Suppressor macrophage treated with lipopolysaccharide for 1 hour (primary cell): Measurements from ENCODE around the gene GAS5.
"Not testable (repeated sequence)": the region's sequence is repeated elsewhere in the genome, so short reads cannot be mapped to it uniquely, and the experiment has no call there.

ENCODE experiments used
- DNase-seq, 3 donors: peaks; one replicate each; pipeline ENCODE4 v3.0.0-alpha.2; 2020 to 2022

The GAS5 gene

DNA sequence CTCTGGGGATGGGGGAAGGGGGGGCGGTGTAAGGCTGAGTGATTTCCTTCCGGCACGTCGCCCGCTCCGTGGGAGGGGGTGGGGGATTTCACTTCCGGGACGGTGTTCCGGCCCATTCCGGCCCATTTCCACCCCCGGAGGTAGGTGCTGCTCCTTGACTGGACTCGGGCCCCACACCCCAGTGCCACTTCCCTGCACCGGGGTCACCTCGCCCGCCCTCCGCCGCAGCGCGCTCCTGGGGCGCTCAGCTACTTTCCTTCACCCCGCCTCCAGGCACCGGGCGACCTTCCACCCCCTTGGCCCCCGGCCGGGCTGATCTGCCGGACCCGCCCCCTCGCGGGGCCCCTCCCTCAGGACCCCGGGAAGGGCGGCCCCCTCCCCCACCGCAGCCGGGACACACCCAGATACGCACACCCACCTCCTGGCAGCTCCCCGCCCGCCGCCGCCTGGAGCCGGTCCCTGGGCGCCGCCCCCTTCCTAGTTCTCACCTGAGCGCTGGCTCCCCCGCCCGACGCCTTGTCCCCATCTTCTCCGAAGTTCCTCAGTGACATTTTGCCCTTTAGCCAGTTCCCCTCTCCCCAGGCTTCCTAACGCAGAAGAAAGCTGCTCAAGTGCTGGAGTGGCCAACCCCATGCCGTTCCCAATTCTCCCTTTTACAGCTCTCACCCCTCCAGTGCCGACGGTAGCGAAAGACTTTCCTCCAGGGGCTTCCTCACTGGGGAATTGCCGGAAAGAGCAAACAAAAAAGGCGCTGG, 654 bp upstream of the GAS5 start, which contains the start of gene ZBTB37:
TSS of gene ZBTB37 (plus strand) at position 115 of the 755 bp plus-strand sequence. CDS start 1,846 bp downstream, outside the sequence.
- DNase-seq, result peak; percentile 63 to 84 (median 65)

DNA sequence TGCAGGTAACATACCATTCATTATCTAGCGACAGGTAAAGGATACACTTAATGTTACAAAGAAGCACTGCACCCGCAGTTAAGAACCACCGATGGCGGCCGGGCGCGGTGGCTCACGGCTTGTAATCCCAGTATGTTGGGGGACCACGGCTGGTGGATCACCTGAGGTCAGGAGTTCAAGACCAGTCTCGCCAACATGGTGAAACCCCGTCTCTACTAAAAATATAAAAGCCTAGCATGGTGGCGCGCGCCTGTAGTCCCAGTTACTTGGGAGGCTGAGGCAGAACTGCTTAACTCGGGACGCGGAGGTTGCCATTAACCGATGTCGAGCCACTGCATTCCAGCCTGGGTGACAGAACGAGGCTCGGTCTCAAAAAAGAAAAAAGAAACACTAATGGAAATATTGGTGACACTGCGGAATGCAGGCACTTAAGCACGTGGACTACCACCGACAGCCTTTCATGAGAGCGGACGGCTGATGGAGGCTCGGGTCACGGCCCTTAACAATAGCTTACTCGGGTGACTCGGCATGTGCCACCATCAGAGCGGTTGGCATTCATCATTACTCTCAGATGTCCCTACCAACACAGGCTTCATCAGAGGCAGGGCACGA, 542 bp downstream of the GAS5 start:
- DNase-seq, result no peak

- DNase-seq, result no peak
Measured at GRCh38 chr1:173866413-173867115, 1.2 kb downstream of the GAS5 start.

GRCh38 chr1:173865468-173866164, 2.2 kb downstream of the GAS5 start:
- DNase-seq, result no peak

DNA sequence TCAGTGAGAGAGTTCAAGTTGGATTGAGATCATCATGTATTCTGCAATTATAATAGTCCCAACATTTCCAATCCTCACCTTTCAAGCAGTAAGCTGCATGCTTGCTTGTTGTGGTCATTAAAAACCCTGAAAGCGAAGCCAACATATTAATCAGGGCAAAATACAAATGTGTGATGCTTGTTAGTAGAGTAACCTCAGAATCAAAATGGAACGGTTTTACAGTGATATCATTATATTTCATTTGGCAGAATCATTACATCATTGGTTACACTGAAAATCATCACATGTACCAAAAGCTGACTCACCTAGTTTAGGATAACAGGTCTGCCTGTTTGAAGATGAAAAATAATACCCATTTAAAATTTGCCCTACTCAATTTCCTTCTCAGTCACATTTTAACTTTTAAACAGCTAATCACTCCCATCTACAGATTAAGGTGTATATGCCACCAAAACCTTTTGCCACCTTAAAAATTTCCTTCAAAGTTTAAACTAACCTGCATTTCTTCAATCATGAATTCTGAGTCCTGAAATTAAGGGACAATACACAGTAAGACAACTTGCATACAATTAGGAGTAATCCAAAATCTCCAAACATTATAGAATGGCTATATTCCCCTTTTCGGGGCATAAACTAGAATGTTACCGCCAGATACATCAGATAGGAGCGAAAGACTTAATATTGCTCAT, 3.5 kb downstream of the GAS5 start:
- DNase-seq, result no peak

- no peak for DNase-seq
Measured at GRCh38 chr1:173863224-173864161, 4.3 kb downstream of the GAS5 start.

GRCh38 chr1:173862769-173863223, 5.0 kb downstream of the GAS5 start:
- DNase-seq, result peak in 1 of 3 donors; percentile 24

DNA sequence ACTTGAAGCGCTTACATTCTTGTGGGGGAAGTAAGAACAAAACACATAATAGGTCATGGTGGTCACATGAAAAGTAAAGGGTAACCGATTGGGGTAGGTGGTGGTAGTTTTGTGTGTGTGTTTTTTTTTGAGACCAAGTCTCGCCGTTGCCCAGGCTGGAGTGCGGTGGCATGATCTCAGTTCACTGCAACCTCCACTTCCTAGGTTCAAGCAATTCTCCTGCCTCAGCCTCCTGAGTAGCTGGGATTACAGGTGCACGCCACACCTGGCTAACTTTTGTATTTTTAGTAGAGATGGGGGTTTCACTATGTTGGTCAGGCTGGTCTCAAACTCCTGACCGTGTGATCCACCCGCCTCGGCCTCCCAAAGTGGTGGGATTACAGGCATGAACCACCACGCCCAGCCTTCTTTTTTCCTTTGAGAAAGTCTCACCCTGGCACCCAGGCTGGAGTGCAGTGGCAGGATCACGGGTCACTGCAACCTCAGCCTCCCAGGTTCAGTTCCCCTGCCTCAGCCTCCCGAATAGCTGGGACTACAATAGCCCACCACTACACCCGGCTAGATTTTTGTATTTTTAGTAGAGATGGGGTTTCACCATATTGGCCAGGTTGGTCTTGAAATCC, 5.5 kb downstream of the GAS5 start:
- DNase-seq, result not testable (repeated sequence)

DNA sequence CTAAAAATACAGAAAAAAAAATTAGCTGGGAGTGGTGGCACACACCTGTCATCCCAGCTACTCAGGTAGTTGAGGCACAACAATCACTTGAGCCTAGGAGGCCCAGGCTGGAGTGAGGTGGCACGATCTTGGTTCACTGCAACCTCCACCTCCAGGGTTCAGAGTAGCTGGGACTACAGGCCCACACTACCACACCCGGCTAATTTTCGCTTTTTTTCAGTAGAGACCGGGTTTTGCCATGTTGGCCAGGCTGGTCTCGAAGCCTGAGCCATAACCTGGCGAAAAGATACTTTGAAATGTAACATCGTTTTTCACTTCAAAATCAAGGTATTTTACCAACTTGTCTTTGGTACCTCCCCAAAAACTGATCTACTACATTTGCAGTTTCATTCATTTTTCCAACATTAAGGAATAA, 6.1 kb downstream of the GAS5 start:
- no peak for DNase-seq

- no peak for DNase-seq
Measured at GRCh38 chr1:173860065-173860464, 7.7 kb downstream of the GAS5 start.

DNA sequence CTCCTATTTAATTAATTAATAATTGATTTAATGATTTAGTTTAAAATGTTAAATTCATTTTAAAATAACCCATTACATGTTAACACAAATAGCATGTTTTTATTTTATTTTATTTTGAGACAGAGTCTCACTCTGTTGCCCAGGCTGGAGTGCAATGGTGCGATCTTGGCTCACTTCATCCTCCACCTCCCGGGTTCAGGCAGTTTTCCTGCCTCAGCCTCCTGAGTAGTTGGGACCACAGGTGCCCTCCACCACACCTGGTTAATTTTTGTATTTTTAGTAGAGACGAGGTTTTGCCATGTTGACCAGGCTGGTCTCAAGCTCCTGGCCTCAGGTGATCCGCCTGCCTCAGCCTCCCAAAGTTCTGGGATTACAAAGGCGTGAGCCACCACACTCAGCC, 8.2 kb downstream of the GAS5 start:
- not testable (repeated sequence) for DNase-seq

GRCh38 chr1:173857363-173857917, 10.3 kb downstream of the GAS5 start:
- DNase-seq, result no peak

DNA sequence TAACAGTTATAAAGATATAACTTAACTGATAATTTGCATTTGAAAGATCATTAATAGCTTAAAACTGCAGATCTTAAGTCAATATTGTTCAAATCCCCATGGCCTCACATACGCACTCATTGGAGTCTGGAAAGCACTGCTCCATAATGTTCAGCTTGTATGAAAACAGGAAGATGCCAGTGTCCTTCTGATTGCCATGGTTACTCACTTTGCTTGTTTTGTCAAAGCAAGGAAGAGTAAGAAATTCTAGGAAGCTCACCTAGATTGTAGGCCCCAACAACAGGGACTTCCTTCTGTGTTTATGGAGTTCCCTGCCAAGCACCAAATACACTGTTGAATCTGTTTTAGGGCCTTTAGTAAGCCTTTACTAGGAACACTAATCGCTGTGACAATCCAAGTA, 10.9 kb downstream of the GAS5 start:
- no peak for DNase-seq

- DNase-seq, result no peak
Measured at GRCh38 chr1:173856014-173856413, 11.8 kb downstream of the GAS5 start.

- no peak for DNase-seq
Measured at GRCh38 chr1:173853074-173853473, 14.7 kb downstream of the GAS5 start.

DNA sequence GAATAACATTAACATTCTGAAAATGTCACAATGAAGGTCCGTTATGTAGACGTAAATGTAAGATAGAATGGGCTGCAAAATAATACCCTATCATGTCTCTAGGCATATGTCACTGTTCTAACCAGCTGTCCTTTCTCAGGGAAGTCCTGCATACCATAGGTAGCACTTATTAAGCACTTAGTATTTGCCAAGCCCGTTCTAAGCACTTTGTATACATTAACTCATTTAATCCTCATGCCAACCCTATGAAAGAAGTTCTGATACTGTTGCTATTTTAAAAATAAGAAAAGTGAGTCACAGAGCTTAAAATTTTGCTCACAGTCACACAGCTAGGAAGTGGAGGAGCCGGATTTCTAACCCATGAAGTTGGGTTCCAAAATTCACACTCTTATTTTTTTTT, 15.7 kb downstream of the GAS5 start:
- DNase-seq, result no peak

DNA sequence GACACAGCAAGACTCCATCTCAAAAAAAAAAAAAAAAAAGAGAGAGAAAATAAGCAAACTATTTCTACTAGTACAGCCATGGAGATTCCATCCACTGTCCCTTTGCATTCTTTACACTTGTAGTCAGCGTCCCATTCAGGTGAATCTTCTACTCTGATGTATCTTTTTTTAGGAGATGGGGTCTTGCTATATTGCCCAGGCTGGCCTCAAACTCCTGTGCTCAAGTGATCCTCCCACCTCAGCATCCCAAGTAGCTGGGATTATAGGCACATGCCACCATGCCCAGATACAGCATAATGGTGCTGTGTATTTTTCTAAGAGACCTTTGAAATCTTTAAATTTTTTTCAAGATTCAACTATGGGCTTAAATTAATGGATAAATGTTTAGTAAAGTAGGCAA, 35.0 kb downstream of the GAS5 start:
- DNase-seq, result no peak

DNA sequence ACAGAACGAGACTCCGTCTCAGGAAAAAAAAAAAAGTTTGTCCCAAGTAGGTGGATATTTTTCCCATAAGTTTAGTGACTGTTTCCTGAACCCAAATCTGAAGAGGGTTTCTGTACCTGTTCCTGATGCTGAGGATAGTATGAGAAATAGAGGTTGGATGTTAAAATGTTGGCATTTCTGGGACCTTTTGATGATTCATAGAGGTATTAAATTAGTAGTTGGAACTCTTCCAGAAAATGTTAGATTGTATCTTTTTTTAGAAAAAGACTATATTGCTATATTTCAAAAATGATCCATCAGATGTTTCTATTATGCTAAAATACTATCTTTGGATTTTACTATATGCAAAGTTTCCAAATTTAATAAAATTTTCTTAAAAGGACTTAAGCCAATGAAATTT, 40.2 kb downstream of the GAS5 start:
- no peak for DNase-seq

- DNase-seq, result peak; percentile 95 to 98 (median 98)
Measured at GRCh38 chr1:173824315-173825081, 43.3 kb downstream of the GAS5 start, which contains the start of the genes CENPL and DARS2. Gene CENPL (minus strand): TSS chr1:173824883. CDS start chr1:173811299, 13,584 bp downstream. Gene DARS2 (plus strand): TSS chr1:173824673. CDS start chr1:173825230, 557 bp downstream.
